Measurements from ENCODE around the gene LRRC1. TPM values are rescaled to one million over a fixed set of nuclear protein-coding genes. Genes with fewer than 3 reads are reported as not detected.

LRRC1 gene
- total and polyA plus RNA-seq, 2 of the 8 experiments (the other 6 are each of a cell fraction or from before 2014, with no cell fraction given): 6.7 to 15.9 TPM

- Histone ChIP-seq H2BK20ac (ENCODE audit: low read length) (no peak overlapping the region), H3K56ac (replicated peaks; ENCODE audit: insufficient read length, low read depth, low read length) (no peak overlapping the region), H3K23ac (ENCODE audit: insufficient read length) (no peak overlapping the region), H3K4me3 (ENCODE audit: extremely low read depth in 1 of 4, insufficient read depth in 2 of 4, low read depth in 3 of 4, low read length in 4 of 4) (no peak overlapping the region), H3K9ac (replicated peaks in 1 of 4; ENCODE audit: extremely low read depth in 1 of 4, low read depth in 3 of 4, low read length in 3 of 4) (no peak overlapping the region), H3K27me3 (replicated peaks in 1 of 4; ENCODE audit: control insufficient read depth in 3 of 4, extremely low read depth in 1 of 4, insufficient read depth in 3 of 4, low read length in 3 of 4) (no peaks in the 10 kb centered on the region), H3K14ac (ENCODE audit: insufficient read length) (no peak overlapping the region), H2BK120ac (replicated peaks; ENCODE audit: low read depth, low read length) (no peak overlapping the region), H2BK15ac (ENCODE audit: low read length) (no peak overlapping the region), H3K79me1 (ENCODE audit: low read depth, low read length) (no peaks in the 10 kb centered on the region), H3K9me3 (ENCODE audit: insufficient read depth in 2 of 2, low read depth in 1 of 2, low read length in 1 of 2) (no peaks in the 10 kb centered on the region), H3K27ac (ENCODE audit: low read depth, low read length) (no peak overlapping the region), H2BK12ac (ENCODE audit: low read depth, low read length) (no peak overlapping the region), H3K79me2 (ENCODE audit: control insufficient read depth in 1 of 2, insufficient read depth in 2 of 2, low read length in 2 of 2) (no peaks in the 10 kb centered on the region), H4K8ac (ENCODE audit: extremely low read depth, insufficient read depth, low read length) (no peak overlapping the region), H3K18ac (ENCODE audit: extremely low read depth, low read length) (no peak overlapping the region), H3K36me3 (ENCODE audit: control insufficient read depth in 2 of 4, insufficient read depth in 4 of 4, low read length in 3 of 4) (no peaks in the 10 kb centered on the region), H4K5ac (ENCODE audit: insufficient read length, low read depth, low read length) (no peak overlapping the region), H2BK5ac (ENCODE audit: low read depth, low read length) (no peak overlapping the region), H3K4me1 (replicated peaks in 1 of 4; ENCODE audit: control insufficient read depth in 3 of 4, insufficient read depth in 4 of 4, low read length in 3 of 4) (peaks cover 0 to 2% (median 0%) of the 10 kb centered on the region in 4 experiments; a peak in 1 of 7 replicates), H3K23me2 (ENCODE audit: low read depth, low read length) (no peaks in the 10 kb centered on the region), H4K91ac (replicated peaks; ENCODE audit: insufficient read length, low read length) (no peak overlapping the region), H2AK5ac (ENCODE audit: low read depth, low read length) (no peak overlapping the region), H3K4me2 (ENCODE audit: insufficient read depth in 1 of 2, low read depth in 2 of 2, low read length in 2 of 2) (no peak overlapping the region), H4K20me1 (replicated peaks in 1 of 2; ENCODE audit: control insufficient read depth in 1 of 2, insufficient read depth in 2 of 2, low read length in 2 of 2) (no peaks in the 10 kb centered on the region), H2AFZ (ENCODE audit: low read length) (no peak overlapping the region), H3K4ac (replicated peaks; ENCODE audit: insufficient read length, low read depth, low read length) (no peak overlapping the region)
- CTCF ChIA-PET (ENCODE audit: partially characterized antibody): interaction anchor here (0.9 to 1.4 kb wide), 2 partner anchors 220 to 229 kb away, joined by 4 read pairs; no protein-coding TSS in a partner anchor
- no peak for FAIRE-seq
- 89% methylated on average over 1 of the region's 1 CpG; no CpG with 5 or more reads in 1 of the 2 experiments for WGBS, 2 experiments (ENCODE audit: extremely low coverage in 1 of 2, insufficient coverage in 1 of 2, insufficient read length in 1 of 2, insufficient replicate concordance in 2 of 2, low coverage in 1 of 2, low lambda C conversion rate in 2 of 2, missing lambda C conversion rate in 1 of 2)
- DNase-seq (ENCODE audit: low read depth in 1 of 2, low spot score in 2 of 2): no peak
- POLR2A ChIA-PET (ENCODE audit: partially characterized antibody): no interaction called here
- no peak for TF ChIP-seq ZNF274 (IDR thresholded peaks at IDR 0.05; ENCODE audit: borderline replicate concordance, extremely low read depth, low read length)
- TF ChIP-seq SP4 (IDR thresholded peaks at IDR 0.05; ENCODE audit: low read length): no peak
- no peak for TF ChIP-seq KDM5A (IDR thresholded peaks at IDR 0.05; ENCODE audit: low read length)
- no peak for TF ChIP-seq USF2 (IDR thresholded peaks at IDR 0.05; ENCODE audit: low read length)
- TF ChIP-seq ASH2L (IDR thresholded peaks at IDR 0.05; ENCODE audit: low read length): no peak
- TF ChIP-seq POU5F1 (IDR thresholded peaks at IDR 0.05; ENCODE audit: low read depth, low read length): no peak
- no peak for TF ChIP-seq MAFK (IDR thresholded peaks at IDR 0.05; ENCODE audit: low read depth, low read length)
- TF ChIP-seq GABPA (IDR thresholded peaks at IDR 0.05; ENCODE audit: borderline replicate concordance, insufficient read depth, low read length): no peak
- no peak for TF ChIP-seq RXRA (IDR thresholded peaks at IDR 0.05; ENCODE audit: insufficient read depth, low read depth, low read length)
- no peak for TF ChIP-seq CTBP2 (IDR thresholded peaks at IDR 0.05; ENCODE audit: borderline replicate concordance, insufficient read depth, insufficient read length, low read length)
- TF ChIP-seq JUN (IDR thresholded peaks at IDR 0.05; ENCODE audit: low read depth, low read length): no peak
Observed at GRCh38 chr6:53947780-53948179, 153.0 kb downstream of the LRRC1 start.
